HTR-8/SVneo (cell line): ENCODE results near the gene MACROH2A1.

Experiments
- DNase-seq: peaks from one replicate; pipeline ENCODE4 v3.0.0; 2011; ENCODE audit warnings: low spot score, mixed read lengths; ENCODE audit not compliant: insufficient read length
- FAIRE-seq: peaks from 2 replicates; lab custom pipeline; 2011; peaks lifted over from hg19 to GRCh38; lab: Jason Lieb, UNC

The MACROH2A1 gene

GRCh38 chr5:135398855-135399793, at the start of gene MACROH2A1:
MACROH2A1 (minus strand) TSS chr5:135399231; CDS start chr5:135389093, 10,138 bp downstream.
- FAIRE-seq (peak; percentile 88), DNase-seq (peak; percentile 83)

GRCh38 chr5:135448071-135448739, 49.2 kb upstream of the MACROH2A1 start:
- FAIRE-seq (no peak), DNase-seq (no peak)

- DNase-seq (no peak), FAIRE-seq (no peak)
Measured at GRCh38 chr5:135447298-135447929, 48.4 kb upstream of the MACROH2A1 start, which contains the start of gene DCANP1. DCANP1 (minus strand) TSS chr5:135447348; CDS start chr5:135447108, 240 bp downstream.

GRCh38 chr5:135446615-135447014, 47.6 kb upstream of the MACROH2A1 start:
- FAIRE-seq (no peak), DNase-seq (no peak)

GRCh38 chr5:135446206-135446605, 47.2 kb upstream of the MACROH2A1 start:
- FAIRE-seq = no peak
- no peak for DNase-seq

GRCh38 chr5:135445306-135445985, 46.4 kb upstream of the MACROH2A1 start:
- DNase-seq (no peak), FAIRE-seq (no peak)

- DNase-seq (no peak), FAIRE-seq (no peak)
Measured at GRCh38 chr5:135444881-135445280, 45.9 kb upstream of the MACROH2A1 start.

- FAIRE-seq = no peak
- DNase-seq = no peak
Measured at GRCh38 chr5:135444360-135444759, 45.3 kb upstream of the MACROH2A1 start.

- DNase-seq = no peak
- no peak for FAIRE-seq
Measured at GRCh38 chr5:135443161-135443960, 44.3 kb upstream of the MACROH2A1 start.

- FAIRE-seq = no peak
- no peak for DNase-seq
Measured at GRCh38 chr5:135442431-135443160, 43.6 kb upstream of the MACROH2A1 start.

GRCh38 chr5:135441919-135442318, 42.9 kb upstream of the MACROH2A1 start:
- FAIRE-seq (no peak), DNase-seq (no peak)

- FAIRE-seq = no peak
- DNase-seq = no peak
Measured at GRCh38 chr5:135441350-135441831, 42.4 kb upstream of the MACROH2A1 start.

- FAIRE-seq (no peak), DNase-seq (no peak)
Measured at GRCh38 chr5:135440916-135441315, 41.9 kb upstream of the MACROH2A1 start.

- no peak for DNase-seq
- FAIRE-seq = no peak
Measured at GRCh38 chr5:135439231-135440205, 40.5 kb upstream of the MACROH2A1 start.

GRCh38 chr5:135438636-135439221, 39.7 kb upstream of the MACROH2A1 start:
- no peak for DNase-seq
- no peak for FAIRE-seq

GRCh38 chr5:135437796-135438560, 38.9 kb upstream of the MACROH2A1 start:
- DNase-seq (peak; percentile 48), FAIRE-seq (peak; percentile 48)
